H9 (cell line): ENCODE results near the gene LIPC. TPM values are rescaled to one million over a fixed set of nuclear protein-coding genes. Genes with fewer than 3 reads are reported as not detected.

Source experiments
- DNase-seq: peaks from one replicate; pipeline ENCODE4 v3.0.0-alpha.2; 2017
- H2AFZ ChIP-seq: one replicate; pipeline ENCODE4 v1.6.1; 2013; ENCODE audit warnings: mild to moderate bottlenecking, low read length, control low read depth, moderate library complexity
- H2AK5ac ChIP-seq: 2 replicates; pipeline ENCODE4 v1.6.1; 2013; ENCODE audit warnings: low read length, control low read depth, mixed read lengths; ENCODE audit not compliant: insufficient read length
- H2BK120ac ChIP-seq: one replicate; pipeline ENCODE4 v1.6.1; 2013; ENCODE audit warnings: low read depth, mild to moderate bottlenecking, low read length, control low read depth, inconsistent platforms; ENCODE audit not compliant: poor library complexity, severe bottlenecking
- H2BK12ac ChIP-seq: 2 replicates; pipeline ENCODE4 v1.6.1; 2013; ENCODE audit warnings: low read length, control low read depth, mixed read lengths, low read depth; ENCODE audit not compliant: insufficient read length
- H2BK15ac ChIP-seq: 2 replicates; pipeline ENCODE4 v1.6.1; 2013; ENCODE audit warnings: low read depth, low read length, control low read depth
- H2BK20ac ChIP-seq: one replicate; pipeline ENCODE4 v1.6.1; 2013; ENCODE audit warnings: low read depth, mild to moderate bottlenecking, low read length, control low read depth, inconsistent platforms; ENCODE audit not compliant: poor library complexity, severe bottlenecking
- H2BK5ac ChIP-seq: 2 replicates; pipeline ENCODE4 v1.6.1; 2013; ENCODE audit warnings: low read length, control low read depth, mixed read lengths; ENCODE audit not compliant: insufficient read length
- H3K14ac ChIP-seq: 2 replicates; pipeline ENCODE4 v1.6.1; 2013; ENCODE audit warnings: low read length, control low read depth; ENCODE audit not compliant: insufficient read depth
- H3K18ac ChIP-seq: 2 replicates; pipeline ENCODE4 v1.6.1; 2013; ENCODE audit warnings: low read depth, mild to moderate bottlenecking, mixed read lengths, low read length, control low read depth; ENCODE audit not compliant: insufficient read length
- H3K23ac ChIP-seq: 2 replicates; pipeline ENCODE4 v1.6.1; 2013; ENCODE audit warnings: low read length, control low read depth, mixed read lengths, low read depth; ENCODE audit not compliant: insufficient read length
- H3K23me2 ChIP-seq: 2 replicates; pipeline ENCODE4 v1.6.1; 2013; ENCODE audit warnings: low read depth, mild to moderate bottlenecking, mixed read lengths, low read length, control low read depth; ENCODE audit not compliant: insufficient read length, poor library complexity, severe bottlenecking
- H3K27ac ChIP-seq: 2 replicates; pipeline ENCODE4 v1.5.1; 2013; ENCODE audit warnings: low read length, control low read depth, mixed read lengths, low read depth; ENCODE audit not compliant: insufficient read length
- H3K27me3 ChIP-seq: 2 replicates; pipeline ENCODE4 v1.6.1; 2013; ENCODE audit warnings: low read length, control low read depth, inconsistent platforms; ENCODE audit not compliant: insufficient read depth
- H3K4ac ChIP-seq: 2 replicates; pipeline ENCODE4 v1.6.1; 2013; ENCODE audit warnings: low read depth, mild to moderate bottlenecking, control low read depth, inconsistent platforms, low read length, moderate library complexity
- H3K4me1 ChIP-seq: 2 replicates; pipeline ENCODE4 v1.6.1; 2013; ENCODE audit warnings: low read length, control low read depth, inconsistent platforms; ENCODE audit not compliant: insufficient read depth
- H3K4me2 ChIP-seq: 2 replicates; pipeline ENCODE4 v1.6.1; 2013; ENCODE audit warnings: low read length, control low read depth, mixed read lengths; ENCODE audit not compliant: insufficient read length, insufficient read depth
- H3K56ac ChIP-seq: 2 replicates; pipeline ENCODE4 v1.6.1; 2013; ENCODE audit warnings: low read depth, mild to moderate bottlenecking, mixed read lengths, low read length, control low read depth; ENCODE audit not compliant: insufficient read length
- H3K79me1 ChIP-seq: 2 replicates; pipeline ENCODE4 v1.6.1; 2013; ENCODE audit warnings: low read depth, mild to moderate bottlenecking, moderate library complexity, low read length, control low read depth, inconsistent platforms; ENCODE audit not compliant: insufficient read depth, poor library complexity, severe bottlenecking
- H3K79me2 ChIP-seq: 2 replicates; pipeline ENCODE4 v1.6.1; 2013; ENCODE audit warnings: low read length, control low read depth, inconsistent platforms; ENCODE audit not compliant: insufficient read depth
- H3K9ac ChIP-seq: 2 replicates; pipeline ENCODE4 v1.6.1; 2013; ENCODE audit warnings: low read length, control low read depth, mixed read lengths; ENCODE audit not compliant: insufficient read length; ENCODE audit errors: extremely low read depth
- H3K9me3 ChIP-seq: one replicate; pipeline ENCODE4 v1.6.1; 2013; ENCODE audit warnings: low read depth, low read length, inconsistent platforms; ENCODE audit not compliant: control insufficient read depth
- H3T11ph ChIP-seq: one replicate; pipeline ENCODE4 v1.6.1; 2013; ENCODE audit warnings: mild to moderate bottlenecking, low read length, control low read depth, inconsistent platforms
- H4K20me1 ChIP-seq: one replicate; pipeline ENCODE4 v1.6.1; 2013; ENCODE audit not compliant: control insufficient read depth, insufficient read length, insufficient read depth
- H4K5ac ChIP-seq: 2 replicates; pipeline ENCODE4 v1.6.1; 2013; ENCODE audit warnings: low read depth, mild to moderate bottlenecking, mixed read lengths, low read length, control low read depth; ENCODE audit not compliant: insufficient read length
- H4K8ac ChIP-seq: replicated peaks from 2 replicates; pipeline ENCODE4 v1.6.1; 2013; ENCODE audit warnings: low read length, control low read depth, mixed read lengths, low read depth; ENCODE audit not compliant: insufficient read length
- H4K91ac ChIP-seq: 2 replicates; pipeline ENCODE4 v1.6.1; 2013; ENCODE audit warnings: low read depth, mild to moderate bottlenecking, moderate library complexity, mixed read lengths, low read length, control low read depth; ENCODE audit not compliant: insufficient read length
- H3K27ac Mint-ChIP-seq, 3 experiments: 2 replicates in 2 of 3; 3 replicates in 1 of 3; pipeline ENCODE4 v1.8.0; 2020 to 2021; ENCODE audit warnings: mixed read lengths in 3 of 3, mild to moderate bottlenecking in 1 of 3, moderate library complexity in 1 of 3
- H3K27me3 Mint-ChIP-seq: 2 replicates; pipeline ENCODE4 v1.8.0; 2021; ENCODE audit warnings: low read depth, mild to moderate bottlenecking, moderate library complexity, mixed read lengths
- H3K36me3 Mint-ChIP-seq, 3 experiments: 2 replicates in 2 of 3; 3 replicates in 1 of 3; pipeline ENCODE4 v1.8.0; 2020 to 2021; ENCODE audit warnings: low read depth in 3 of 3, mixed read lengths in 3 of 3; ENCODE audit not compliant: insufficient read depth in 1 of 3
- H3K4me1 Mint-ChIP-seq, 2 experiments: 2 replicates each; pipeline ENCODE4 v1.8.0; 2020; ENCODE audit warnings: mixed read lengths in 2 of 2
- H3K4me3 Mint-ChIP-seq, 2 experiments: 2 replicates in 1 of 2; 3 replicates in 1 of 2; pipeline ENCODE4 v1.8.0; 2020 to 2021; ENCODE audit warnings: mild to moderate bottlenecking in 2 of 2, mixed read lengths in 2 of 2, moderate library complexity in 1 of 2
- H3K9me3 Mint-ChIP-seq, 2 experiments: 2 replicates in 1 of 2; 3 replicates in 1 of 2; pipeline ENCODE4 v1.8.0; 2020; ENCODE audit warnings: mild to moderate bottlenecking in 2 of 2, mixed read lengths in 2 of 2, moderate library complexity in 1 of 2
- CTCF ChIP-seq: fragments of 200-600 bp; sonication (generic); conservative IDR thresholded peaks from 3 replicates; pipeline ENCODE4 v1.8.0; 2021; ENCODE audit warnings: antibody characterized with exemption, mild to moderate bottlenecking
- WGBS: extraction: QIAGEN DNeasy Blood & Tissue Kit; methylation state at CpG from one replicate; pipeline ENCODE4 v1.1.7; 2013; ENCODE audit warnings: missing lambda C conversion rate, low lambda C conversion rate, mixed read lengths; ENCODE audit not compliant: insufficient read length; ENCODE audit errors: extremely low coverage; 5-methylcytosine and 5-hydroxymethylcytosine counted together
- total RNA-seq: library from RNA; stranded (reverse); gene quantifications from 2 replicates; pipeline ENCODE4 v1.2.1, GENCODE V29; 2021

LIPC gene
- total RNA-seq, 1 experiment from 2014 or later = not detected

- H3K4me1 ChIP-seq = no peaks in the 10 kb centered on the region
- H3K27ac ChIP-seq = no peak overlapping the region
- WGBS = no CpG with 5 or more reads among the region's 23 CpGs
- H3K9ac ChIP-seq = no peak overlapping the region
- no peak overlapping the region for H2BK120ac ChIP-seq
- no peak overlapping the region for H3T11ph ChIP-seq
- H4K91ac ChIP-seq = no peak overlapping the region
- no peak for TF ChIP-seq CTCF
- no peaks in the 10 kb centered on the region for H3K27me3 ChIP-seq
- no peak overlapping the region for H4K5ac ChIP-seq
- H3K9me3 Mint-ChIP-seq = no peaks in the 10 kb centered on the region
- no peaks in the 10 kb centered on the region for H3K36me3 Mint-ChIP-seq
- no peaks in the 10 kb centered on the region for H3K23me2 ChIP-seq
- H2BK20ac ChIP-seq = no peak overlapping the region
- H2BK12ac ChIP-seq = no peak overlapping the region
- H3K4me2 ChIP-seq = no peak overlapping the region
- no peak for DNase-seq
- no peak overlapping the region for H3K4me3 Mint-ChIP-seq
- no peaks in the 10 kb centered on the region for H4K20me1 ChIP-seq
- H3K79me1 ChIP-seq = no peaks in the 10 kb centered on the region
- no peak overlapping the region for H2BK5ac ChIP-seq
- no peak overlapping the region for H3K18ac ChIP-seq
- no peak overlapping the region for H2AK5ac ChIP-seq
- H3K23ac ChIP-seq = no peak overlapping the region
- H2BK15ac ChIP-seq = no peak overlapping the region
- H3K27ac Mint-ChIP-seq = no peak overlapping the region
- H3K4me1 Mint-ChIP-seq = peaks cover 40 to 52% of the 10 kb centered on the region in 2 experiments
- no peak overlapping the region for H2AFZ ChIP-seq
- H4K8ac ChIP-seq = no peak overlapping the region
- H3K9me3 ChIP-seq = no peaks in the 10 kb centered on the region
- peaks cover 10% of the 10 kb centered on the region for H3K27me3 Mint-ChIP-seq
- no peaks in the 10 kb centered on the region for H3K79me2 ChIP-seq
- 0 out of 2 replicates have a peak overlapping the region, but pooled peaks have one; percentile 4 for H3K14ac ChIP-seq
- H3K56ac ChIP-seq = no peak overlapping the region
- no peak overlapping the region for H3K4ac ChIP-seq
Observed at GRCh38 chr15:58551764-58552504, 120.1 kb downstream of the LIPC start.
